ENCODE data around the gene LGALS3.
"Not testable (repeated sequence)": the region's sequence is repeated elsewhere in the genome, so short reads cannot be mapped to it uniquely, and the experiment has no call there.

LGALS3 gene

DNA sequence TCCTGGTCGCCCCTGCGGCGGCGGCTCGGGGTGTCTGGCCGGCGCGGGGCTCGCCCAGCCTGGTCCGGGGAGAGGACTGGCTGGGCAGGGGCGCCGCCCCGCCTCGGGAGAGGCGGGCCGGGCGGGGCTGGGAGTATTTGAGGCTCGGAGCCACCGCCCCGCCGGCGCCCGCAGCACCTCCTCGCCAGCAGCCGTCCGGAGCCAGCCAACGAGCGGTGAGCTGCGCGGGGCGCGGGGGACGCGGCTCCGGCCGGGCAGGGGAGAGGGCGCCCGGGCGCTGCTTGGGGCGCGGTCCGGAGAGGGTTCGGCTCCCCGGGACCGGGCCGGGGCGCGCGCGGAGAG is at the start of gene LGALS3:
TSS of gene LGALS3 (plus strand) at position 167 of the 342 bp plus-strand sequence. CDS start 8,122 bp downstream, outside the sequence.
- DNase-seq (ENCODE audit: low spot score), result no peak
- Histone ChIP-seq H3K4me3 (peak within 1 kb of the TSS; percentile 97), H3K27ac (peak within 1 kb of the TSS; percentile 92 to 97)
- TF ChIP-seq CTCF (IDR thresholded peaks at IDR 0.05), result no peak

DNA sequence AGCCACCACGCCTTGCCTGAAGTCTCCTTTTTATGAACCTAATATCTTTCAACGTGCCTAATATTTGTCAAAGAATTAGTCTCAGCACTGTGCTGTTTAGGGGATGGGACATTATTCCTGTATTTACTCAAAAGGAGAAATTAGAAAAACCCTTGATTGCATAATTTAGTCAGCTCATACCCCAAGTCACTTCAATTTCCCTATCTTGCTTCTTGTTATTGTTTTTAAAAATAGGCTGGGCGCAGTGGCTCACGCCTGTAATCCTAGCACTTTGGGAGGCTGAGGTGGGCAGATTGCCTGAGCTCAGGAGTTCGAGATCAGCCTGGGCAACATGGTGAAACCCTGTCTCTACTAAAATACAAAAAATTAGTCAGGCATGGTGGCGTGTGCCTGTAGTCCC is 49.1 kb upstream of the LGALS3 start:
- not testable (repeated sequence) for DNase-seq (ENCODE audit: low spot score); H3K4me3 ChIP-seq; H3K27ac ChIP-seq

DNA sequence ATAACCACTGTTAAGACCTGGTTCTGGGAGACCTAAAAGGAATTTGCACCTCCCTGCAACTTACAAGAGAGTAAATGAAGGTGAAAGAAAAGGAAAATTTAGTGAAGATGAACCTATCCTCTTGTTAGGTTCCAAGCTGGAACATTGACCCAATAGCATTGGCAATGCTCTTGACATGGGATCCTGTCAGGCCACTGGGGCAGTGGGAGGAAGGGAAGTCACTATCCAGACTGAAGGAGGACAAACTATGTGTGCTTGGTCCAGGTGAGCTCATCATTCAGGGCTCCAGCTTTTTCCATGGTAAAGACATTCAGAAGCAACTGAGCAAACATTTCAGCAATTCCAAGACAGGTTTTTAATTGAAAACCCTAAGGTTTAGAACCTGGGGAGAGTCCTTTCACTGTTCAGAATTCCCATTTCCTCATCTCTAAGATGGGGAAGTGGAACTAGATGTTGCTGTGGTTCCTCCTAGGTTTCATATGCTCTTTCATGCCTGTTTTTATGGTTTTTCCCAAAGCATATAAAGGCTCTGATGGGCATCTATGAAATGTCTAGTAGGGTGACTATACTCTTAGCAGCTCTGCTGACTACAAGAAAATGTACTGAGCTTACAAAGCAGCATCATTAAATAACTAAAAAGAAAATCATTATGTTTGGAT is 44.5 kb upstream of the LGALS3 start:
- H3K27ac ChIP-seq, result no peak overlapping the region
- no peak overlapping the region for H3K4me3 ChIP-seq
- DNase-seq (ENCODE audit: low spot score), result no peak
- TF ChIP-seq CTCF (IDR thresholded peaks at IDR 0.05), result no peak

DNA sequence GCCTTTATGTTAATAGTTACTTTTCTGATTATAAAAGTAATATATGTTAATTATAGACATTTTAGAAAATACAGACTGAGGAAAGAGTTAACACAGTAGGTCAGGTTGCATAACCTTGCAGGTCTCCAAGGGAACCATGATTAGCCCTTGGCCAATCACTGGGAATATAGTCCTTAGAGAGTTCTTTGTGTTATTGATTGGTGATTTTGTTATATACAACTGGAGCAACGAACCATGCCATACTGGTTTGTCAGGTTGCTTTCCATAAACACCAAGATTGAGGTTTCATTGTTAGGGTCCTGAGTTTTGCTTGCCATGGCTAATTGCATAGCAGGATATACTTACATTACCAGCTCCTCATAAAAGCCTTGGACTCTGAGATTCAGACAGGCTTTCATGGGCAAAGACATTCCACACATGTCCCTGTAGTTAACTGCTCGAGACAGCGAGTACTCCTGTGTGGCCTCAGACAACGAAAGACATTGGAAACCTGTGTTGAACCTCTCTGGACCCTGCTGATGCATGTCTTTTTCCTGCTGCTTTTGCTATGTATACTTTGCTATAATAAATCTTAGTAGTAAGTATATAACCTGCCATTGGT is 43.9 kb upstream of the LGALS3 start:
- no peak for TF ChIP-seq CTCF (IDR thresholded peaks at IDR 0.05)
- Histone ChIP-seq H3K27ac (no peak overlapping the region), H3K4me3 (no peak overlapping the region)
- DNase-seq (ENCODE audit: low spot score), result no peak

GRCh38 chr14:55086938-55087337 is 42.1 kb upstream of the LGALS3 start:
- no peak for DNase-seq (ENCODE audit: low spot score)
- no peak overlapping the region for H3K27ac ChIP-seq
- no peak for TF ChIP-seq CTCF (IDR thresholded peaks at IDR 0.05)

DNA sequence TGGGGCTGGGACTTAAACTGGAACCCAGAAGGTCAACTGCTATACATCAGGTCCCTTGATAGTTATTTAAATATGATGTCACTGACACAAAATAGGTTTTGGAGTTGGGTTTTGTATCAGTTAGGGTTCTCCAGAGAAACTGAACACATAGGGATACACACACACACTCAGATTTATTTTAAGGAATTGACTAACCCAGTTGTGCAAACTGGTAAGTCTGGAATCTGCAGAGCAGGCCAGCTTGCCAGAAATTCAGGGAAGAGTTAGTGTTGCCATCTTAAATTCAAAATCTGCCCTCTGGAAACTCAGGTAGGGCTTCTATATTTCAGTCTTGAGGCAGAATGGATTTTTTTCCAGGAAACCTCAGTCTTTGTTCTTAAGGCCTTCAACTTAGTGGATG is 40.7 kb upstream of the LGALS3 start:
- Histone ChIP-seq H3K27ac (no peak overlapping the region), H3K4me3 (no peak overlapping the region)
- DNase-seq (ENCODE audit: low spot score), result no peak
- no peak for TF ChIP-seq CTCF (IDR thresholded peaks at IDR 0.05)

More at GRCh38 chr14:55086938-55087337, 42.1 kb upstream of the LGALS3 start:
- H3K4me3 ChIP-seq, result no peak overlapping the region

DNA sequence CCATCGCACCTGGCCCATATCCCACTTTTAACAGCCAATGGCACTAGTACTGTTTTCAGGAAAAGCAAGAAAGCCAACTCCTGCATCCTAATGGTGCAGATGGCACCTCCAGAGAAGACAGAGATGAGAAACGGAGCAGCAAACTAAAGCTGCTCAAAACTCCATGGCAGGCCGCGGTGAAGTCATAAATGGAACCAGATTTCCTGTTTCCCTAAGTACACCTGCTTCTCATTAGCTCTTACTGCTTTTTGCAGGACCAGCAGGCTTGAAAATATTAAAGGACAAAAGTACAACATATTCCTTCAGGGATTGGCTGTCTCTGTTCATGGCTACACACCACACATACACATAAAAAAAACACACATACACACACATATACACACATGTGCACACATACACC is 36.7 kb upstream of the LGALS3 start:
- no peak overlapping the region for H3K4me3 ChIP-seq
- no peak overlapping the region for H3K27ac ChIP-seq
- TF ChIP-seq CTCF (IDR thresholded peaks at IDR 0.05), result no peak
- no peak for DNase-seq (ENCODE audit: low spot score)
